Smooth muscle cell (in vitro differentiated cells): Measurements from ENCODE around the gene PSEN1. TPM values are rescaled to one million over a fixed set of nuclear protein-coding genes. Genes with fewer than 3 reads are reported as not detected.
A peak's percentile ranks its signal among the peaks of the same experiment; 100 is the strongest.

Experiments used
- DNase-seq: peaks from one replicate; lab custom pipeline; 2025; ENCODE audit not compliant: unreplicated experiment; lab: John Stamatoyannopoulos, UW
- H2AFZ ChIP-seq: fragments of 200-600 bp; sonication (generic); 2 replicates; pipeline ENCODE4 v1.6.0; 2016; ENCODE audit warnings: antibody characterized with exemption, low read depth, mild to moderate bottlenecking
- H3F3A ChIP-seq: fragments of 200-600 bp; sonication (generic); 2 replicates; pipeline ENCODE4 v1.6.0; 2017; ENCODE audit warnings: antibody characterized with exemption, low read depth
- H3K27ac ChIP-seq: fragments of 200-600 bp; sonication (generic); 2 replicates; pipeline ENCODE4 v1.5.1; 2016; ENCODE audit warnings: low read depth, mild to moderate bottlenecking
- H3K27me3 ChIP-seq: fragments of 200-600 bp; sonication (generic); 2 replicates; pipeline ENCODE4 v1.6.1; 2016; ENCODE audit warnings: low read depth, mild to moderate bottlenecking
- H3K36me3 ChIP-seq: fragments of 200-600 bp; sonication (generic); 2 replicates; pipeline ENCODE4 v1.5.1; 2016; ENCODE audit warnings: low read depth
- H3K4me1 ChIP-seq: fragments of 200-600 bp; sonication (generic); 2 replicates; pipeline ENCODE4 v1.5.1; 2016; ENCODE audit warnings: low read depth
- H3K4me2 ChIP-seq: fragments of 200-600 bp; sonication (generic); 2 replicates; pipeline ENCODE4 v1.6.0; 2016; ENCODE audit warnings: mild to moderate bottlenecking
- H3K4me3 ChIP-seq: fragments of 200-600 bp; sonication (generic); 2 replicates; pipeline ENCODE4 v1.5.1; 2016; ENCODE audit warnings: mild to moderate bottlenecking
- H3K79me2 ChIP-seq: fragments of 200-600 bp; sonication (generic); 2 replicates; pipeline ENCODE4 v1.6.0; 2016; ENCODE audit warnings: low read depth, mild to moderate bottlenecking
- H3K9ac ChIP-seq: fragments of 200-600 bp; sonication (generic); 2 replicates; pipeline ENCODE4 v1.6.0; 2016; ENCODE audit warnings: low read depth
- H3K9me3 ChIP-seq: fragments of 200-600 bp; sonication (generic); replicated peaks from 2 replicates; pipeline ENCODE4 v1.5.1; 2016; ENCODE audit warnings: low read depth
- H4K20me1 ChIP-seq: fragments of 200-600 bp; sonication (generic); 2 replicates; pipeline ENCODE4 v1.6.0; 2016; ENCODE audit warnings: low read depth
- CTCF ChIP-seq: fragments of 200-600 bp; sonication (generic); IDR thresholded peaks from 2 replicates; pipeline ENCODE4 v1.5.1; 2017; ENCODE audit warnings: borderline replicate concordance, mild to moderate bottlenecking, antibody characterized with exemption; ENCODE audit not compliant: insufficient read depth, poor library complexity, severe bottlenecking
- WGBS: methylation state at CpG from one replicate; pipeline ENCODE4 v1.1.7; 2016; ENCODE audit warnings: low lambda C conversion rate; 5-methylcytosine and 5-hydroxymethylcytosine counted together
- polyA plus RNA-seq: library from polyadenylated mRNA; unstranded; fragments of >200 nt; fragmentation: Nextera tagmentation; extraction: Ambion mirVana; gene quantifications from 2 replicates; pipeline ENCODE4 v1.2.1, GENCODE V29; 2016
- total RNA-seq: library from RNA; depleted of rRNA; stranded (reverse); fragments of >200 nt; gene quantifications from 2 replicates; pipeline ENCODE4 v1.2.3, GENCODE V29; 2014

PSEN1 gene
- total RNA-seq (40.6 and 55.1 TPM in 2 replicates), polyA plus RNA-seq (34.5 and 37.7 TPM in 2 replicates)

GRCh38 chr14:73136387-73137225, at the start of gene PSEN1:
Gene PSEN1 (plus strand): TSS chr14:73136507. CDS start chr14:73148020, 11,513 bp downstream.
- Histone ChIP-seq H3K79me2 (peaks cover 52% of the 10 kb centered on the region), H3K9ac (peak within 1 kb of the TSS; percentile 95), H4K20me1 (peaks cover 35% of the 10 kb centered on the region), H3K36me3 (no peaks in the 10 kb centered on the region), H3K4me1 (peaks cover 8% of the 10 kb centered on the region), H3K4me3 (peak within 1 kb of the TSS; percentile 97), H3K4me2 (peak within 1 kb of the TSS; percentile 96), H3K27me3 (no peaks in the 10 kb centered on the region), H3K27ac (peak within 1 kb of the TSS; percentile 95), H3K9me3 (no peaks in the 10 kb centered on the region), H3F3A (peaks cover 6% of the 10 kb centered on the region), H2AFZ (peak within 1 kb of the TSS; percentile 18)
- 2% methylated on average over 51 of the region's 71 CpGs for WGBS
- no peak for TF ChIP-seq CTCF
- DNase-seq = peak; percentile 86

- H3K9me3 ChIP-seq = no peaks in the 10 kb centered on the region
- H3K27ac ChIP-seq = no peak overlapping the region
- no peaks in the 10 kb centered on the region for H3K4me1 ChIP-seq
- H4K20me1 ChIP-seq = peaks cover 54% of the 10 kb centered on the region
- peaks cover 18% of the 10 kb centered on the region for H3K36me3 ChIP-seq
- DNase-seq = no peak
- H3K79me2 ChIP-seq = peaks cover 65% of the 10 kb centered on the region
- no peaks in the 10 kb centered on the region for H3F3A ChIP-seq
- no peak overlapping the region for H3K9ac ChIP-seq
- H3K4me3 ChIP-seq = no peak overlapping the region
- WGBS = 98% methylated on average over 2 of the region's 2 CpGs
- H2AFZ ChIP-seq = no peak overlapping the region
- no peaks in the 10 kb centered on the region for H3K27me3 ChIP-seq
- no peak for TF ChIP-seq CTCF
- no peak overlapping the region for H3K4me2 ChIP-seq
Observed at GRCh38 chr14:73091044-73091443, 45.3 kb upstream of the PSEN1 start.

DNA sequence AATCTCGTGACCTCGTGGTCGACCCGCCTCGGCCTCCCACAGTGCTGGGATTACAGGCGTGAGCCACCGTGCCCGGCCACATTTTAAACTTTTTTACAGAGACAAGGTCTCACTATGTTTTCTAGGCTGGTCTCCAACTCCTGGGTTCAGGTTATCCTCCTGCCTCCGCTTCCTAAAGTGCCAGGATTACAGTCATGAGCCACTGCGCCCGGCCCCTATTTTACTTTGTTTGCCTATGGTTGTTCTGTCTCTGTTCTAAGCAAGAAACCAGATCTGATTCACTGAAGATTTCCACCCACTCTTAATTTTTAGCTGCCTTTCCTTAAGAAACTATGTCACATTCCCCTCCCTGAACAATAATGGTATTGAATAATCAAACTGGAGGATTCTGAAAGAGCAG, 38.9 kb upstream of the PSEN1 start:
- Histone ChIP-seq H3K4me2 (no peak overlapping the region), H3K36me3 (peaks cover 43% of the 10 kb centered on the region), H3K9ac (no peak overlapping the region), H4K20me1 (peaks cover 55% of the 10 kb centered on the region), H3K9me3 (no peaks in the 10 kb centered on the region), H2AFZ (no peak overlapping the region), H3K27me3 (no peaks in the 10 kb centered on the region), H3K4me3 (no peak overlapping the region), H3K79me2 (peaks cover 41% of the 10 kb centered on the region), H3K27ac (no peak overlapping the region), H3K4me1 (no peaks in the 10 kb centered on the region), H3F3A (peaks cover 2% of the 10 kb centered on the region)
- 95% methylated on average over 11 of the region's 11 CpGs for WGBS
- TF ChIP-seq CTCF = no peak
- DNase-seq = no peak
